ENCODE results near the gene METTL18. TPM values are rescaled to one million over a fixed set of nuclear protein-coding genes. Genes with fewer than 3 reads are reported as not detected.

METTL18 gene
- total and polyA plus RNA-seq, 2 of the 13 experiments (the other 11 are each of a cell fraction or from before 2014, with no cell fraction given) = 2.7 to 6.7 TPM

DNA sequence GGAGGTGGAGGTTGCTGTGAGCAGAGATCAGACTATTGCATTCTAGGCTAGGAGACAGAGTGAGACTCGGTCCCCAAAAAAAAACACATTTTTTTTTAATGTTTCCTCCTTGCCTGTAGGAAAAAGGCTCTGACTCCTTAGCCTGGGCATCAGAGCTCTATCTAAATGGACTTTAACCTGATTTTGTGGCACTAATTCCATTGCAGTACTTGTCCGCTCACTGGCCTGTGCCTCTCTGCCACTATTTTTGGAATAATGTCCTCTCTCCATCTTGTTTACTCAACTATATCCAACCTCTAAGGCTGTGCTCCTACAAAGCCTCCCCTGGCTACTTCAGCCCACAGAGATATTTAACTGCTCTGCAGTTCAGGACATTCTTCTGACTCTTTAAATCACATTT lies 26.5 kb downstream of the METTL18 start (continued):
- TF ChIP-seq, protein P1, sequence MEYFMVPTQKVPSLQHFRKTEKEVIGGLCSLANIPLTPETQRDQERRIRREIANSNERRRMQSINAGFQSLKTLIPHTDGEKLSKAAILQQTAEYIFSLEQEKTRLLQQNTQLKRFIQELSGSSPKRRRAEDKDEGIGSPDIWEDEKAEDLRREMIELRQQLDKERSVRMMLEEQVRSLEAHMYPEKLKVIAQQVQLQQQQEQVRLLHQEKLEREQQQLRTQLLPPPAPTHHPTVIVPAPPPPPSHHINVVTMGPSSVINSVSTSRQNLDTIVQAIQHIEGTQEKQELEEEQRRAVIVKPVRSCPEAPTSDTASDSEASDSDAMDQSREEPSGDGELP (IDR thresholded peaks at IDR 0.05; ENCODE audit: borderline replicate concordance, low read depth) = no peak

DNA sequence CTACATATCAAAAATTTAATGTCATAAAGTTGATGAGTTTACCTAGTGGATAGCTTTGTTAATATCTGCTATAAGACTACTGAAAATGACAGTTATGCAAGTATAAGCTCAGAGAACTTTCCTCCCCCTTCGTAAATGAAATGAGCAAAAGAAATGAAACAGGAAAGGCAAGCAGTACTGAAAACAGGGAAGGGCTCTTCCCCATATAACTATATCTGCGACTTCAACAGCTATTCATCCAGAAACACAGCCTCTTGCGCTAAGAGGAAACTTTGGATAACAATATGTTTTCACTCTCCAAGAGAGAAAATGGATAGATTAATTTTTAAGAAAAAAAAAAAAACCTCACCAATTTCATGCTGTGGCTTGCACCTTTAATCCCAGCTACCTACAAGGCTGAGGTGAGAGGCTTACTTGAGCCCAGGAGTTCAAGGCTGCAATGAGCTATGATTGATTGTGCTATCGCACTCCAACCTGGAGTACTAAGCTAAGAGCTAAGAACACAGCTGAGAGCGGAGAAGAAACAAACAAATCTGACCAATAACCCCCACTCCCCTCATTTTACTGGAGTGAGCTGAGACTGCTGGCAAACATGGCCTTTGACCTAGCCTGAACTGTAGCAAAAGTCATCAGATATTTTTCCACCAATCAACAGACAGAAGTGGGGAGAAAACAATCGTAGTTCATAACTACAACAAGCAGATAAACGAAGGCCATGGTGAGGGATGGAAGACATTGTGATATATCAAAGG lies 29.0 kb downstream of the METTL18 start:
- peak overlapping the region; percentile 36 for H3K27ac ChIP-seq (ENCODE audit: extremely low read length, insufficient read depth, low read length)
- peak overlapping the region; percentile 70 for H2AFZ ChIP-seq (ENCODE audit: low read length)
- no peak overlapping the region for H3K9ac ChIP-seq (ENCODE audit: insufficient read depth, low read depth, low read length)
- ChIA-PET POLR2A (interaction anchor here (1.2 kb wide), 1 partner anchor 29 kb away, joined by 3 read pairs; a partner anchor contains a TSS), CTCF (ENCODE audit: low intra/inter-chr PET ratio, low total read pairs) (no interaction called here)
- FAIRE-seq = peak; percentile 92
- H3K27me3 ChIP-seq (ENCODE audit: control insufficient read depth in 1 of 2, insufficient read depth in 2 of 2, low read length in 2 of 2) = no peaks in the 10 kb centered on the region
- no peaks in the 10 kb centered on the region for H3K9me3 ChIP-seq (ENCODE audit: low read length)
- H3K4me3 ChIP-seq (replicated peaks in 1 of 3; ENCODE audit: insufficient read depth in 1 of 3, low read depth in 2 of 3, low read length in 3 of 3) = peak overlapping the region in 2 of 3 experiments; percentile 15 to 42; a peak in 4 of 6 replicates
- BruUV-seq (replicated peaks) = no TSS peak
- H3K79me2 ChIP-seq (ENCODE audit: insufficient read depth, low read length) = no peaks in the 10 kb centered on the region
- H3K36me3 ChIP-seq (replicated peaks in 1 of 2; ENCODE audit: control insufficient read depth in 1 of 2, insufficient read depth in 2 of 2, low read length in 2 of 2) = no peaks in the 10 kb centered on the region
- peaks cover 28% of the 10 kb centered on the region for H3K4me1 ChIP-seq (ENCODE audit: insufficient read depth, low read length)
- peak; percentile 64 for DNase-seq (ENCODE audit: low spot score)
- WGBS (ENCODE audit: low lambda C conversion rate) = 5% methylated on average over 7 of the region's 7 CpGs
- intact Hi-C loops (cut with micrococcal nuclease; ENCODE audit: unreplicated experiment) = no loop called here
- in situ Hi-C loops (cut with HindIII; ENCODE audit: extremely low pct_ligation_motif_present, low pct_unique_long_range_greater_than_20kb) = no loop called here
- H4K20me1 ChIP-seq (ENCODE audit: insufficient read depth, low read length) = no peaks in the 10 kb centered on the region
- ATAC-seq = peak; percentile 92
- H3K4me2 ChIP-seq (ENCODE audit: low read depth, low read length) = peak overlapping the region; percentile 79
- TF ChIP-seq SIX4 (CRISPR knock-in tag; IDR thresholded peaks at IDR 0.05) (no peak), ZNF451 (CRISPR knock-in tag; IDR thresholded peaks at IDR 0.05) (no peak), MED13 (CRISPR knock-in tag; IDR thresholded peaks at IDR 0.05) (0 out of 2 replicates have a peak, but pooled peaks have one; percentile 49), ZNF260 (CRISPR knock-in tag; IDR thresholded peaks at IDR 0.05; ENCODE audit: borderline replicate concordance, low read depth) (no peak), SALL1 (CRISPR knock-in tag; IDR thresholded peaks at IDR 0.05) (peak; percentile 67), SPEN (CRISPR knock-in tag; IDR thresholded peaks at IDR 0.05; ENCODE audit: low read depth) (no peak), GATAD1 (CRISPR knock-in tag; IDR thresholded peaks at IDR 0.05) (no peak), ZNF225 (CRISPR knock-in tag; IDR thresholded peaks at IDR 0.05) (no peak), TBP (CRISPR knock-in tag; IDR thresholded peaks at IDR 0.05) (no peak)
- TF ChIP-seq, protein P2, sequence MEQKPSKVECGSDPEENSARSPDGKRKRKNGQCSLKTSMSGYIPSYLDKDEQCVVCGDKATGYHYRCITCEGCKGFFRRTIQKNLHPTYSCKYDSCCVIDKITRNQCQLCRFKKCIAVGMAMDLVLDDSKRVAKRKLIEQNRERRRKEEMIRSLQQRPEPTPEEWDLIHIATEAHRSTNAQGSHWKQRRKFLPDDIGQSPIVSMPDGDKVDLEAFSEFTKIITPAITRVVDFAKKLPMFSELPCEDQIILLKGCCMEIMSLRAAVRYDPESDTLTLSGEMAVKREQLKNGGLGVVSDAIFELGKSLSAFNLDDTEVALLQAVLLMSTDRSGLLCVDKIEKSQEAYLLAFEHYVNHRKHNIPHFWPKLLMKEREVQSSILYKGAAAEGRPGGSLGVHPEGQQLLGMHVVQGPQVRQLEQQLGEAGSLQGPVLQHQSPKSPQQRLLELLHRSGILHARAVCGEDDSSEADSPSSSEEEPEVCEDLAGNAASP (CRISPR knock-in tag; IDR thresholded peaks at IDR 0.05; ENCODE audit: borderline replicate concordance) = peak; percentile 74; the same call in 1 of the 2 replicates
- TF ChIP-seq, protein P3, sequence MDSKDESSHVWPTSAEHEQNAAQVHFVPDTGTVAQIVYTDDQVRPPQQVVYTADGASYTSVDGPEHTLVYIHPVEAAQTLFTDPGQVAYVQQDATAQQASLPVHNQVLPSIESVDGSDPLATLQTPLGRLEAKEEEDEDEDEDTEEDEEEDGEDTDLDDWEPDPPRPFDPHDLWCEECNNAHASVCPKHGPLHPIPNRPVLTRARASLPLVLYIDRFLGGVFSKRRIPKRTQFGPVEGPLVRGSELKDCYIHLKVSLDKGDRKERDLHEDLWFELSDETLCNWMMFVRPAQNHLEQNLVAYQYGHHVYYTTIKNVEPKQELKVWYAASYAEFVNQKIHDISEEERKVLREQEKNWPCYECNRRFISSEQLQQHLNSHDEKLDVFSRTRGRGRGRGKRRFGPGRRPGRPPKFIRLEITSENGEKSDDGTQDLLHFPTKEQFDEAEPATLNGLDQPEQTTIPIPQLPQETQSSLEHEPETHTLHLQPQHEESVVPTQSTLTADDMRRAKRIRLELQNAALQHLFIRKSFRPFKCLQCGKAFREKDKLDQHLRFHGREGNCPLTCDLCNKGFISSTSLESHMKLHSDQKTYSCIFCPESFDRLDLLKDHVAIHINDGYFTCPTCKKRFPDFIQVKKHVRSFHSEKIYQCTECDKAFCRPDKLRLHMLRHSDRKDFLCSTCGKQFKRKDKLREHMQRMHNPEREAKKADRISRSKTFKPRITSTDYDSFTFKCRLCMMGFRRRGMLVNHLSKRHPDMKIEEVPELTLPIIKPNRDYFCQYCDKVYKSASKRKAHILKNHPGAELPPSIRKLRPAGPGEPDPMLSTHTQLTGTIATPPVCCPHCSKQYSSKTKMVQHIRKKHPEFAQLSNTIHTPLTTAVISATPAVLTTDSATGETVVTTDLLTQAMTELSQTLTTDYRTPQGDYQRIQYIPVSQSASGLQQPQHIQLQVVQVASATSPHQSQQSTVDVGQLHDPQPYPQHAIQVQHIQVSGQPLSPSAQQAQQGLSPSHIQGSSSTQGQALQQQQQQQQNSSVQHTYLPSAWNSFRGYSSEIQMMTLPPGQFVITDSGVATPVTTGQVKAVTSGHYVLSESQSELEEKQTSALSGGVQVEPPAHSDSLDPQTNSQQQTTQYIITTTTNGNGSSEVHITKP (CRISPR knock-in tag; IDR thresholded peaks at IDR 0.05; ENCODE audit: low read depth) = no peak
- TF ChIP-seq, protein P4, sequence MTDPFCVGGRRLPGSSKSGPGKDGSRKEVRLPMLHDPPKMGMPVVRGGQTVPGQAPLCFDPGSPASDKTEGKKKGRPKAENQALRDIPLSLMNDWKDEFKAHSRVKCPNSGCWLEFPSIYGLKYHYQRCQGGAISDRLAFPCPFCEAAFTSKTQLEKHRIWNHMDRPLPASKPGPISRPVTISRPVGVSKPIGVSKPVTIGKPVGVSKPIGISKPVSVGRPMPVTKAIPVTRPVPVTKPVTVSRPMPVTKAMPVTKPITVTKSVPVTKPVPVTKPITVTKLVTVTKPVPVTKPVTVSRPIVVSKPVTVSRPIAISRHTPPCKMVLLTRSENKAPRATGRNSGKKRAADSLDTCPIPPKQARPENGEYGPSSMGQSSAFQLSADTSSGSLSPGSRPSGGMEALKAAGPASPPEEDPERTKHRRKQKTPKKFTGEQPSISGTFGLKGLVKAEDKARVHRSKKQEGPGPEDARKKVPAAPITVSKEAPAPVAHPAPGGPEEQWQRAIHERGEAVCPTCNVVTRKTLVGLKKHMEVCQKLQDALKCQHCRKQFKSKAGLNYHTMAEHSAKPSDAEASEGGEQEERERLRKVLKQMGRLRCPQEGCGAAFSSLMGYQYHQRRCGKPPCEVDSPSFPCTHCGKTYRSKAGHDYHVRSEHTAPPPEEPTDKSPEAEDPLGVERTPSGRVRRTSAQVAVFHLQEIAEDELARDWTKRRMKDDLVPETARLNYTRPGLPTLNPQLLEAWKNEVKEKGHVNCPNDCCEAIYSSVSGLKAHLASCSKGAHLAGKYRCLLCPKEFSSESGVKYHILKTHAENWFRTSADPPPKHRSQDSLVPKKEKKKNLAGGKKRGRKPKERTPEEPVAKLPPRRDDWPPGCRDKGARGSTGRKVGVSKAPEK (CRISPR knock-in tag; IDR thresholded peaks at IDR 0.05; ENCODE audit: borderline replicate concordance) = no peak
